Ramos (cell line): Measurements from ENCODE around the gene NTF3.

Experiments used
- in situ Hi-C: fragments of 300-500 bp; cut with MboI; formaldehyde crosslinking; loops from one replicate; pipeline ENCODE4 v1.14.3; 2022; ENCODE audit warnings: low sequenced_read_pairs; ENCODE audit not compliant: unreplicated experiment

Gene NTF3

DNA sequence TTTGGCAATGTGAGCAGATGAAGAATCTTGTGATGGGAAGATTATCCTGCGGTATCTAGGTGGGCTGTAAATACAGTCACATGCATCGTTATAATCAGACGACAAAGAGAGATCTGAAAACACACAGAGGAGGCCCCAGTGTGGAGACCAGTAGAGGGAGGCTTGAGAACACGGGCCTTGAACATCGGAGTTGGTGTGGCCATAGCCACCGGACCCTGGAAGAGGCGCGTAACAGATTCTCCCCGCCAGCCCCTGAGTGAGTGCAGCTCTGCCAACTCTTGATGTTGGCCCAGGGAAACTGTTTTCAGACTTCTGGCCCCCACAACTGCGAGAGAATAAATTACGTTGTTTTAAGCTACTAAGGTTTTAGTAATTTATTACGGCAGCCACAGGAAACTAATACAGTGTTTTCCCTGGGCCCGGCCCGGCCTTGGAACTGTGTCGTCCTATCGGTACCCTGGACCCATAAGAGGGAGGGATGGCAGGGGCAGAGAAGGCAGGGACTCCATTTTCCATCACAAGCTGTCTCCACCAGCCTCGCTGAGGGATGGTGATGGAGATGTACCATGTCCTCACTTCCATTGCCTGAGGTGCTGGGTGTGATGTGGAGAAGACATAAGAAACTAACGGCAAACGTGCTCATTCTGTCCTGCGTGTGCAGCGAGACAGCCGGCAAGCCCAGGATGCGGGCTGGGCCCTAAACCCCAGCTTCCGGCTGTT lies 91.6 kb downstream of the NTF3 start:
- in situ Hi-C loops = no loop called here

DNA sequence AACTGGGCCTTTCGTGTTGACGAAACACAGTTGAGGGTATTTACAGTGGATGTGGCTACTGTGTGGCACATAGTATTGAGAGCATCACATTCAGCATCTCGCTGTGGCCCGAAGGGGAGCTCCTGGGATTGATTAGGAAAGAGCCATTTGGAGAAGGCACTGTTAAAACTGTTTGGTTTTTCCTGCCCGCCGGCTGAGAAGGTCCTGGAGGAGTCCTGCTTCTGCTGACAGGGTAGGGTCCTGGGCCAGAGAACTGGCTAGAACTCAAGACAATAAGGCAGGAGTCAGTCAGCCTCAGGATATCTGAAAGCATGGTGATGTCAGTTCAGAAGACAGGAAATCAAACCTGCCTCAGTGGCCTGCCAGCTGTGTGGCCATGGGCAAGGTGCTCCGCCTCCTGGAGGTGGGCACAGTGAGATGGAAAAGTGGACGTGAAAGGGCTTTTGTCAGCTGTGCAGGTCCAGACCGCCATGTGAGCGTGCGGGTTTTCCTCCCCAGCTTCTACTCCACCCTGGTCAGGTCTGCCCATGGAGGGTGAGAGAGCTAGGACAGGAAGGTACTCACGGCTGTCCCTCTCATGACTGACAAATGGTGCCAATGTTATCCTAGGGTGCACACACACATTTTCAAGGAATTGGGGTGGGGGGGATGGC lies 92.3 kb downstream of the NTF3 start:
- in situ Hi-C loops = no loop called here

DNA sequence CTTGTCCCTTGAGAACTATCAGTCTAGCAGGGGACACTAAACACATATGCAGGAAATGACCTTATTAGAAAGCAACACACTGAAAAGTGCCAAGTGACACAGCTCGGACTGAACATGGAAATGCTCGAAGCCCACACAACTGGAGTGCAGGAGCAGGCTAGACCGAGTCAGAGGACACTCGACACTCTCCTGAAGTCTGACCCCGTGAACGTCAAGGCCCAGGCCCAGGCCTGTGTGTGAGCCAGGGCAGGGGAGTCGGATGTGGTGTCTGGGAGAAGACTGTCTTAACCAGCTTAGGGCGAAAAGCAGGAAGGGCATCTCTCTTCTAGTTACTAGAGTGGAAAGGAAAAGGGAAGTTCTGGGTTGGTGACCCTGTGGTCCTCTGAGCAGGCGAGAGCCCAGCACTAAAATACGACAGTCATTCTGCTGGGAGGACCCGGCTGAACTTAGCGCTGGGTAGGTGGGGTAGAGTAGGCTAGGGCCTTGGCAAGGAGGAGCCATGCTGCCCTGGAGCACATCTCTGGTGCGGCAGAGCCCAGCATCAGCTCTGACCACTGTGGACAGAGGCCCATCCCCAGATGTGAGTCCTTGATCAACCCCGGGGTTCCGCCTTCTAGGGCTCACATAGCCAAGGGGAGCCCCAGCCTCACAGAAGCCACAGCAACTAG lies 93.0 kb downstream of the NTF3 start:
- in situ Hi-C loops = loop anchor here (25.0 kb wide), 1 partner anchor 313 kb away; no protein-coding TSS in a partner anchor

DNA sequence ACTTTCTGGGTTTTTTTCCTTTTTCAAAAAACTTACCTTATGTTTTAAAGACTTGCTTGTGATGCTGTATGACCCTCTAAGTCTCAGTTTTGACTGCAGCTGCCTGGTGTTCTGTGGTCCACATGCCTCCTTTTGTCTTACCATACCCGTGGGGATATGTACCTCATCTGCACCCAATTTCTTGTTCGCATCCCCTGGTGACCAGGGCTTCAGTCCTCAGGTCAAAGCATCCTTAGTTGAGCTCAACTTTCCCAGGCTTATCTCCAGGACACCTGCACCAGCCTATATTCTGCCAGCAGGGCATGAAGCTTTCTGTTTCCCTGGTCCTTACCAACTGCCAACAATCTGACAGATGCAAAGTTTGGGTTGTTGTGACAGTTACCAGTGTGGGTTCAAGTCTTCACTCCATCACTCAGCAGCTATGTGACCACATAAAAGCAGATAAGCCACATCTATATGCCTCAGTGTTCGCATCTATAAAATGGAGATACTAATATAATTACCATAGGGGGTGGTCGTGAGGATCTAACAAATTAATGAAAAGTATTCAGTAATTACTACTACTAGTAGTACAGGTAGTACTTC lies 94.0 kb downstream of the NTF3 start:
- in situ Hi-C loops = loop anchor here (25.0 kb wide), 1 partner anchor 314 kb away; no protein-coding TSS in a partner anchor

DNA sequence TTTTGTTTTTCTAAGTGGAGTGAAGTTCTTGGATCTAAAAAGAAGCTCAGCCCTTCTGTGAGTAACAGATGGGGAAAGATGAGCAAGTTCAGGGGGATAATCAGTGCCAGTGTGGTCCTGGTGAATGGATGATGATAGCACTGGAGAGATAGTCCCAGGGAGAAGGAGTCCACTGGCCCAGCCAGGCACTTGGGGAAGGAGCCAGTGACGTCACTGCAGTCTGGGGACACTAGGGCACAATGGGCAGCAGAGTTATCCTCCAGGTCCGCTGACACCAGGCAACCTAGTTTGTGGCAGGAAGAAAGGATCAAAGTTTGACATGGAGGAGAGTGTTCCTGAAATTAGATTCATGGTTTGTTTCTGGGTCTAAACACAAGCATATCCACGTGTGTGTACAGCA lies 101.5 kb downstream of the NTF3 start:
- in situ Hi-C loops = loop anchor here (25.0 kb wide), 1 partner anchor 321 kb away; no protein-coding TSS in a partner anchor

DNA sequence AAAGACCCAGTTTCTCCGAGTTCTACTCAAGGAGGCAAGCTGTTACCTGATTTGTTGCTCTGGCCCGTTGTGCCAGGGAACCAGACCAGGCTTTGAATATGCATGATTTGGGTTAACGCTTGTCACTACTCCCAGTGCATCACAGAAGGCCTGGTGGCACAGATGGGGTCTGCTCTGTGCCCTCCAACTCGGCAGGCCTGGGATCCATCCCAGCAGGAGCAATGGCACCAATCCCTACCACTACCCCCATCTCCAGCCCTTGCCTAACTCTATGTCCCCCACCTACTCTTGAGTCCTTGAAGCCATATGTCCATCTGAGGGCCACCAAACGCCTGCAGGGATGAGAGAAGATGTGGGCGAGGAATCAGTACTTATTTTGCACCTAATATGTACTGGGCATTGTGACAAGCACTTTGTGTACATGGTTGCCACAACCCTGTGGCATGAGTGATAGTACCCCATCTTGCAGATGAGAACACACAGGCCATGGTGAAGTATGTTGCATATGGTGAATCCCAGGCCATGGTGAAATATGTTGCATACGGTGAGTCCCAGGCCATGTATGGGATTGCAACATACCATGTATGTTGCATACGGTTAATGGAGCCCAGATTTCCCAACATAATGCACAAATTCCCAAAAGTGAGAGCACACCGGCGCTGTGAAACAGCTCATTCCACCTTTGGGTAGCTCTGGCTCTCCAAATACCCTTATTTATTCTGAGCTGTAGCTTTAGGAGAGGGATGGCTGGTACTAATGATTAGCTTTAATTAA lies 102.7 kb downstream of the NTF3 start:
- in situ Hi-C loops = loop anchor here (25.0 kb wide), 1 partner anchor 322 kb away; no protein-coding TSS in a partner anchor

DNA sequence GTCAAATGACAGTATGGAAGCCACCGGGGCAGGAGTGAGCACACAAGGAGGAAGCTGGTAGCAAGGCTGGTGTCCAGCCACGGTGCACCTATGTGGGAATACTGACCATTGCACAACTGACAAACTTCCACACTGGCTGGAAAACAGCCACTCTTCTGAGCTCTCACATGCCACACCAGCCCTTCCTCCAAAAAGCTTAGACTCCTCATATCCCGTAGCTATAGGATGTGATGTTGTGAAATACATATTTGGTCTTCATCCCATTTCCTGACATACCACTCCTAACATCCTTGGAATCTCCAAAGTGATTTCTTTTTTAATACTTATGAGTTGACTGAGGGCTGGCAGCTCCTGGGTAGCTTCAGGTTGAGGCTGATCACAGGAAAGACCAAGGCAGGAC lies 103.6 kb downstream of the NTF3 start:
- in situ Hi-C loops = loop anchor here (25.0 kb wide), 1 partner anchor 323 kb away; no protein-coding TSS in a partner anchor

DNA sequence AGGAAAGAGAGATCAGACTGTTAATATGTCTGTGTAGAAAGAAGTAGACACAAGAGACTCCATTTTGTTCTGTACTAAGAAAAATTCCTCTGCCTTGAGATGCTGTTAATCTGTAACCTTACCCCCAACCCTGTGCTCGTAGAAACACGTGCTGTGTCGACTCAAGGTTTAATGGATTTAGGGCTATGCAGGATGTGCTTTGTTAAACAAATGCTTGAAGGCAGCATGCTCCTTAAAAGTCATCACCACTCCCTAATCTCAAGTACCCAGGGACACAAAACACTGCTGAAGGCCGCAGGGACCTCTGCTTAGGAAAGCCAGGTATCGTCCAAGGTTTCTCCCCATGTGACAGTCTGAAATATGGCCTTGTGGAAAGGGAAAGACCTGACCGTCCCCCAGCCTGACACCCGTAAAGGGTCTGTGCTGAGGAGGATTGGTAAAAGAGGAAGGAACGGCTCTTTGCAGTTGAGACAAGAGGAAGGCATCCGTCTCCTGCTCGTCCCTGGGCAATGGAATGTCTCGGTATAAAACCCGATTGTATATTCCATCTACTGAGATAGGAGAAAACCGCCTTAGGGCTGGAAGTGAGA lies 105.2 kb downstream of the NTF3 start:
- in situ Hi-C loops = loop anchor here (25.0 kb wide), 1 partner anchor 325 kb away; no protein-coding TSS in a partner anchor

DNA sequence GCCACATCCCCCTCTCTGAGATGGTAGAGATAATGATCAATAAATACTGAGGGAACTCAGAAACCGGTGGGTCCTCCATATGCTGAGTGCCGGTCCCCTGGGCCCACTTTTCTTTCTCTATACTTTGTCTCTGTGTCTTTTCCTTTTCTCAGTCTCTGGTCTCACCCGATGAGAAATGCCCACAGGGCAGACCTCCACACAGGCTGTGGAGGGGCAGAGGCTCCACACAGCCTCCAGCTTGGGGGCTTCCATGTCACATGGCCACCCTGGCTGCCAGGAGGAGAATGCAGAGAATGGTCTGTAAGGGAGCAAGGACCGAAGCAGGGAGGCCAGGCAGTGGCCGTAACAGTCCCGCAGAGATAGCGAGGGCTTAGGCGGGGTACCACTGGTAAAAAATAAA lies 105.9 kb downstream of the NTF3 start:
- in situ Hi-C loops = loop anchor here (25.0 kb wide), 1 partner anchor 325 kb away; no protein-coding TSS in a partner anchor
